Activated effector memory CD4-positive, alpha-beta T cell treated with Interleukin-2 at 50 U/mL for 16 hours (primary cell): ENCODE data around the gene GSTM5.
"Not testable (repeated sequence)": the region's sequence is repeated elsewhere in the genome, so short reads cannot be mapped to it uniquely, and the experiment has no call there.

ENCODE experiments used
- DNase-seq: peaks from one replicate; pipeline ENCODE4 v3.0.0-alpha.2; 2020

GSTM5 gene

DNA sequence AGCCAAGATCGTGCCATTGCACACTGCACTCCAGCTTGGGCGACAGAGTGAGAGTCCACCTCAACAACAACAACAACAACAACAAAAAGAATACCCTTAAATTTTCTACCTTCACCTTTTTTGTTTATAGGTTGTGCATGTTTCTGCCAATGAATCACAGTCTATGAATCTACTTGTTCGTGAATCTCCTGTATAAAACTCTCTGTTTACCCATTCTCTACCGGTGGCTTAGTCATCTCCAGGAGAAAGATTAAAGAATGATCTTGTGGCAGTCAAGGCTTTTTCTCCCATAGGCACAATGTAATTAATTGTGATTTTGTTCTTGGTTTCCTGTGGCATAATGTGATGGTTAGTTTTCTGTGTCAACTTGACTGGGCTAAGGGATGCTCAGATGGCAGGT, 14.2 kb upstream of the GSTM5 start:
- not testable (repeated sequence) for DNase-seq

DNA sequence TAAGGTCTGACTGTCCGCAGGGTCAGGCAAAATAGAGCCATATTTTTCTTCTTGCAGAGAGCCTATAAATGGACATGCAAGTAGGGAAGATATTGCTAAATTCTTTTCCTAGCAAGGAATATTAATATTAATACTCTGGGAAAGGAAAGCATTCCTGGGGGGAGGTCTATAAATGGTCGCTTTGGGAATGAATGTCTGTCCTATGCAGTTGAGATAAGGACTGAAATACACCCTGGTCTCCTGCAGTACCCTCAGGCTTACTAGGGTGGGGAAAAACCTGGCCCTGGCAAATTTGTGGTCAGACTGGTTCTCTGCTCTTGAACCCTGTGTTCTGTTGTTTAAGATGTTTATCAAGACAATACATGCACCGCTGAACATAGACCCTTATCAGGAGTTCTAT, 9.1 kb upstream of the GSTM5 start:
- DNase-seq: not testable (repeated sequence)

DNA sequence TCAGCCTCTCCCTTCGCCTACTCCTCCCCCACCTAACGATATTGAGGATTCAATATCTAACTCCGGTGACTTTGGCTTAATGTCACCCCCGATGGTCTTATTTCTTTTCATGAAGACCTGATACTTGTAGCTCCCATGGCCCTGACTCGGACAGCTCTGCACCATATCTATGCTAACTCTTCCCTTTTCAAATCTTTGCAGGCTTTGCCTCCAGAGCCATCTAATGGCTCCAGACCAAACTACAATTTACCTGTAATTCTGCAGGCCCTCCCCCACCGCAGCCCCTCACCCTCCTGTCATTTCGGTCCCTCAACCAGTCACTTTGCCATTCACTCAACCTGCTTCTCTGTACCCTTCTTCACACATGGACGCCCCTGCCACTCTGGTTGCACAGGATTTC, 7.9 kb upstream of the GSTM5 start:
- no peak for DNase-seq

DNA sequence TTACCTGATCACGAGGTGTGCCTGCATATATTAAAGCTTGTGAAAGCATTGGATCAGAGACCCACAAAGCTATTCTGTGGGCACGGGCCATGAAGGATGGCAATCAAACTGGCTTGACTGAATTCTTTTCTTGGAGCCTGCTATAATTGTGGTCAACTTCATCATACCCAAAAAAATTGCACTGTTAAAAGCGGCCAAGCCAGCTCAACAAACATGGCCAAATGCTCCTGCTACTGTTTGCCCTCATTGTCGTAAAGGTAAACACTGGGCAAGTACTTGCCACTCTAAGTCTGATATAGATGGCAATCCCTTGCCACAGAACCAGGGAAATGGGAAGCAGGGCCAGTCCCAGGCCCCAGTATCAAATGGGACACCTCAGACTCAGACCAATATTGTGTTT, 6.6 kb upstream of the GSTM5 start:
- DNase-seq: no peak

DNA sequence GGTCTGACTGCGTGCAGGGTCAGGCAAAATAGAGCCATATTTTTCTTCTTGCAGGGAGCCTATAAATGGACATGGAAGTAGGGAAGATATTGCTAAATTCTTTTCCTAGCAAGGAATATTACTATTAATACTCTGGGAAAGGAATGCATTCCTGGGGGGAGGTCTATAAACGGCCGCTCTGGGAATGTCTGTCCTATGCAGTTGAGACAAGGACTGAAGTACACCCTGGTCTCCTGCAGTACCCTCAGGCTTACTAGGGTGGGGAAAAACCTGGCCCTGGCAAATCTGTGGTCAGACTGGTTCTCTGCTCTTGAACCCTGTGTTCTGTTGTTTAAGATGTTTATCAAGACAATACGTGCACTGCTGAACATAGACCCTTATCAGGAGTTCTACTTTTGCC, 3.1 kb upstream of the GSTM5 start:
- not testable (repeated sequence) for DNase-seq

DNA sequence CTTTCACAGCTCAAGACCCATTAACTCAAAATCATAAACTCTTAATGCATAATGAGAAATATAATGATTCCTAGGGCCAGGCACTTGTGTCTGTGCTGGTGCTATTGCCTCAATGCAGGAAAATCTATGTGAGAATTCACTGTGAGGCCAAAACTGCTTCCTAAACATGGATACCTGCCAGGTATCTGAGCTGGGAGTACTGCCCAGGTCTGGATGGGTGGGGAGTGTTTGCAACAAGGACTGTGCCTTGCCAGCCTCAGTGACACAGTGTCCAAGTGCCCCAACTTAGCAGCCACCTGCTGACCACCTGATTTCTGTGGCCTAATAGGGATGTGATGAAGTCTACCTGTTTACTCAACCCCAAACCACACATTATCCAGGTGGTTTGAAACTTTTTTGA, 2.2 kb upstream of the GSTM5 start:
- not testable (repeated sequence) for DNase-seq

DNA sequence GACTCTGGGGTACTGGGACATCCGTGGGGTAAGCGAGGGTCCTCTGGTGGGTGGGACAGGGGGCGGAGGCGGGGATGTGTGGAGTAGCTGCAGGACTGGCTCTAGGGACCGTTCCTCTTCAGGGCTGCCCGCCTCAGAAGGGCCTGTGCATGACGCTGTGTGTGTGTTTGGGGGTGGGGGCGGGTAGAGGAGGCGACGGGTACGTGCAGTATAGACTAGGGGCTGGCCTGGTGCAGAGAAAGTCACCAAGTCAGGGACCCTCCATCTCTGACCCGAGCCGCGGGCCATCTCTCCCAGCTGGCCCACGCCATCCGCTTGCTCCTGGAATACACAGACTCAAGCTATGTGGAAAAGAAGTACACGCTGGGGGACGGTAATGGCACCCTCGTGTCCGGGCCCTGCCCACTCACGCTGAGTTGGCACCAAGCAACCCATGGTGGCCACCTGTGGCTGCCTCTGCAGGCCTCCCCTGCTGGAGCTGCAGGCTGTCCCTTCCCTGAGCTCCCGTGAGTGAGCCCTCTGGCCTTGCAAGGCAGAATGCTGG, 342 bp downstream of the GSTM5 start:
- no peak for DNase-seq

DNA sequence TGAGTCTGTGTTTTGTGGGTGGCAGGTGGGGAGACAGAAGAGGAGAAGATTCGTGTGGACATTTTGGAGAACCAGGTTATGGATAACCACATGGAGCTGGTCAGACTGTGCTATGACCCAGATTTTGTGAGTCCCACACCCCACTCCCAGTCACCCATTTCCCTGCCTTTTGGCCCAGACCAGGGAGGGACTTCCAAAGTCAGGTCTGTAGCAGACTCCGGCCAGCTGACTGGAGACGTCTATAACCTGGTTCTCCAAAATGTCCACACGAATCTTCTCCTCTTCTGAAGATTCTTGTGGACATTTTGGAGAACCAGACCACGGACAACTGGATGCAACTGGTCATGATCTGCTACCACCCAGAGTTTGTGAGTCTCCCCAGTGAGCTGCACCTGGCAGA, 1.6 kb downstream of the GSTM5 start:
- no peak for DNase-seq

DNA sequence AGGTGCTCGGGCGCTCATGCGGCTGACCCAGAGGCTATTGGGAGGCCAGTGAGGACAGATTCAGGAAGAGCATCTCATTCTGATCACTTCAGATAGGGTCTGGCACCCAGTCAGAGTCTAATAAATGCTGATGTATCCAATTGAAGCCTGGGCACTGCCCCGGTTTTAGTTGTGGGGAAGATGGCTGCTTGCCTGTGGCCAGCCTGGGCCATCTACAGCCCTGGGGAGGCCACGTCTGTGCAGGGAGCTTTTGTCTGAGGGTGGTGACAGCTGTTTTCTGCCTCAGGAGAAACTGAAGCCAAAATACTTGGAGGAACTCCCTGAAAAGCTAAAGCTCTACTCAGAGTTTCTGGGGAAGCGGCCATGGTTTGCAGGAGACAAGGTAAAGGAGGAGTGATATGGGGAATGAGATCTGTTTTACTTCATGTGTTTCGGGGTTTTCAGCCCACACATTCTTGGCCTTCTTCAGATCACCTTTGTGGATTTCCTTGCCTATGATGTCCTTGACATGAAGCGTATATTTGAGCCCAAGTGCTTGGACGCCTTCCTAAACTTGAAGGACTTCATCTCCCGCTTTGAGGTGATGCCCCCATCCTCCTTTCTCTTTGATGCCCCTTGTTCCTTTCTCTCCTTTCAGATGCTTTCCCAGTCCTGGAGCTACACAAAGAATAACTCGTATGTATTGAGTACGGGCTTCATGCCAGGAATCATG, 2.8 kb downstream of the GSTM5 start:
- DNase-seq: no peak

DNA sequence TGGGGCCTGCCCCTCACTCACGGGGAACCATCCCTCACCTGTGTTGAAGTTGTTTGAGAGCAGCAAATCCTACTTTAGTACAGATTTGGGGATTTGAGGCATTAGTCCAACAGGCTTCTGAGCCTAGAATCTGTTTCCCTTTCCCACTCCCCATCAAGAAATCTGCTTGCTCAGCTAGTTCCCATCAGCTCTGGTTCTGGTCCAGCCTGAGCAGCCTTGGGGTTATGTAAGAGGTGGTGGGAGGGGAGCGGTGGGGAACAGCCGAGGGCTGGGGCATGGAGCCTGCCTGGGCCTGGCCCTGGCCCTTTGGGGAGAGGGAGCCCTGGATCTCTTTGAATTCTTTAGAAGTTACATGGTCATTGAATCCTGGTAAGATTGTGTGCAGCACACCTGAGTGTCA, 4.1 kb downstream of the GSTM5 start:
- no peak for DNase-seq

DNA sequence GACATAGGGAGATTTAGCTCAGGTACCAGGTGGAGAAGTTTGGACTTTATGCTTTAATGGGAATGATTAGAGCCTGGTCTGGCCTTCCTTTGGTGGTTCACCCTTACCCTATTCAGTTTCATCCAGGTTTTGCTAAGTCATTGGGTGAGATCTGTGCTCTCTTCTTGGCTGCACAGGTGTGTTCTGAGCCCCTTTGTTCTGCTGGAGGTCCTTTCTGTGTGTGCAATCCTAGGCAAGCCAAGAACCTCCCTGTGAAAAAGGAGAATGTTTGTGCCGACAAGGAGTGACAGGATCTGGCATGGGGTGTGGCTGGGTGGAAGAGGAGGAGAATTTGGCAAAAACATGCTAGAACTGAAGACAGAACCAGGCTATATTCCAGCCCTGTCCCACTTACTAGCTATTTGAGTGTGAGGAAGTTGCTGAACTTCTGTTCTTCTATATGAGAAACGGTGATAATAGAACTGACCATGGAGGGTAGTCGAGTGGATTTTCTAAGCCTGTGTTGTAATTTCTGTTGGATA, 4.6 kb downstream of the GSTM5 start:
- no peak for DNase-seq

DNA sequence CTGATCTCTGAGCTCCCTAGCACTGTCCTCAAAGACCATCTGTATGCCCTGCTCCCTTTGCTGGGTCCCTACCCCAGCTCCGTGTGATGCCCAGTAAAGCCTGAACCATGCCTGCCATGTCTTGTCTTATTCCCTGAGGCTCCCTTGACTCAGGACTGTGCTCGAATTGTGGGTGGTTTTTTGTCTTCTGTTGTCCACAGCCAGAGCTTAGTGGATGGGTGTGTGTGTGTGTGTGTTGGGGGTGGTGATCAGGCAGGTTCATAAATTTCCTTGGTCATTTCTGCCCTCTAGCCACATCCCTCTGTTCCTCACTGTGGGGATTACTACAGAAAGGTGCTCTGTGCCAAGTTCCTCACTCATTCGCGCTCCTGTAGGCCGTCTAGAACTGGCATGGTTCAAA, 5.7 kb downstream of the GSTM5 start:
- DNase-seq: no peak

DNA sequence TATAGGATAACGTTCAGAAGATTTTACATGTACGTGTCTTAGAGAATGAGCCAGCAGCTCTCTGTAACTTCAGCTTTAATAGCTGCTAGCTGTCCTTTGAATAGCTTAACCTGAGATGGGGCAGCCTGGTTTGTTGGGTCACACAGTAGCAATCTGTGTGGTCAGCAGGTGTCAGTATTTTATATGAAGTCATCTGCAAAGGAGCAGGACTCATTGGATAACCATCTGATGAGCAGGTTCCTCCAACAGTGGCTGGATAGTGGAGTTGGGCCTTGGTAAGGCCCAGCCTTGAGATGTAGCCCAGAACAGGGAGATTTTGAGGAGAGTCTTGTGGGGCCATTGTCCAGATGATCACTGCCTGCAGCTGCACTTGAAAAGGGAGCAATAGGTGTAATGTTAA, 6.4 kb downstream of the GSTM5 start:
- no peak for DNase-seq

DNA sequence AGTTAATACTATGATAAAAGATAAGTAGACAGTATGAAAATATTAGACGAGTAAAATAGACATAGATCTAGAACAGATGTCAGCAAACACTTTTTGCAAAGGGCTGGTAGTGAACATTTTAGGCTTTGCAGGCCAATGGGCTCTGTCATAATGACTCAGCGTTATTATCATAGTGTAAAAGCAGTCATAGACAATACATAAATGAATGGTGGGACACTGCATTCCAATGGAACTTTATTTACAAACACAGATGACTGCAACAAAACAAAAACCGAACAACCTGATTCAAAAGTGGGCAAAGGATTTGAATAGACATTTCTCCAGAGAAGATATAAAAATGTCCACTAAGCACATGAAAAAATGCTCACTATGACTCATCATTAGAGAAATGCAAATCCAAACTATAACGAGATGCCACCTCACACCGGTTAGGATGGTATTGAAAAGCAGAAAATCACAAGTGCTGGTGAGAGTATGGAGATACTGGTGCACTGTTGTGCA, 7.3 kb downstream of the GSTM5 start:
- DNase-seq: no peak

DNA sequence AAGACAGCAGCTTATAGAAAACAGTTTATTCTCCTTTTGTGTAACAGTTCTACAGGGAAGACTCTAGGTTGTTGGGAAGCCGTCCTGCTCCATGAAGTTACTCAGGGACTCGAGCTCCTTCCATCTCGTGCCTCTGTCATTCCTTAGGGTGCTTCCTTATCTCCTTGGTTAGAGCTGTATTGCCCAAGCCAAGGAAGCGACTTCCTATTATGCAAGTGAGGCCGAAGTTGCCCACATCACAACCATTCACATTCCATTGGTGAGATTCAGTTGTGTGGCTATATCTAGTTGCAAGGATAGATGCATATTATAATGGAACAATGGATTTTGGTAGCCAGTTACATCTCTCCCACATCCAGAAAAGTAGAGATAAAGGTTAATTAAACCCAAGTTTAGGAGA, 9.0 kb downstream of the GSTM5 start:
- no peak for DNase-seq

DNA sequence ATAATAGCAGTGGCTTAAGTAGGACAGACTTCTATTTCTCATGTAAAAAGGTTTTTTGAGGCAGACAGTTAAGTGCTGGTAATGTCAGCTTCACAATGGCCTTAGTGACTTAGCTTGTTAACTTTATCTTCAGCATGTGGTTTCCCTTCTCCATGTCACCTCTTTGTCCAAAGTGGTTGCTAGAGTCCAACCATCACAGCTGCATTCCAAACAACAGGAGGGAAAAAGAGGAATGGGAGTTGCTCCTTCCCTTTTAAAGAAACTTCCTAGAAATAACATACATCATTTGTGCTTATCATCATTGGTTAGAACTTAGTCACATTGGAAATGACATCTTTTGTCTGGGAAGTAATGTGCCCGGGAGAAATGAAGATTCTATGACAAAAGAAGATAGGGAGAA, 9.9 kb downstream of the GSTM5 start:
- no peak for DNase-seq

DNA sequence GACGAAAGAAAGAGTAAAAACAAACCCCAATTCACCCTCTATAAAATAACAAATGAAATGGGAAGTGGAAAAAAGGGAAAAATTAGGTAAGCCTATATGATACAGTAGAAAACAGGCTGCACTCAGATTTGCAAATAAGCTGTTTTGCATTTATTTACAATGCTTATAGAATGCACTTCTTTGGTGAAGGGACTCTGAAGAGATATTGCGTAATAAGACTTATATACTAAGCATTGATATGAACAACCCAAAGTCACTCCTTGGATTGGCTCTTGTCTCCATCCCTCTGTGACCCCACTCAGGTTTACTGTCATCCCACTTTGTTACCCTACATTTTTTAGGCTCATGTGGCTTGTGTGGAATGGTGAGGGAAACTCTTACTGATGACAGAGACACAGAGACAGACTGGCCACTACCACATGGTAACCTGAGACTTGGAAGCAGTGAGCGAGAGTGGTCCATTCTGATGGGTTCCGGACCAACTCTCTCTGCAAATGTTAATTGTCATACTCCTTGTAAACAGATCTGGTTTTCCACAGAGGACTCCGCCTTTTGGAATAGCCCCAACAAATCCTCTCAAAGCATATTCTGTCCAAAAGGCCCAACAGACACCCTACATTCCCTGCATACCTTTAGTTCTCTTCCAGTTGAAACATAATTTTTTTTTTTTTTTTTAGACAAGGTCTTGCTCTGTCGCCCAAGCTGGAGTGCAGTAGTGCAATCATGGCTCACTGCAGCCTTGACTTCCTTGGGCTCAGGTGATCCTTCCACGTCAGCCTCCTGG, 11.0 kb downstream of the GSTM5 start:
- no peak for DNase-seq

DNA sequence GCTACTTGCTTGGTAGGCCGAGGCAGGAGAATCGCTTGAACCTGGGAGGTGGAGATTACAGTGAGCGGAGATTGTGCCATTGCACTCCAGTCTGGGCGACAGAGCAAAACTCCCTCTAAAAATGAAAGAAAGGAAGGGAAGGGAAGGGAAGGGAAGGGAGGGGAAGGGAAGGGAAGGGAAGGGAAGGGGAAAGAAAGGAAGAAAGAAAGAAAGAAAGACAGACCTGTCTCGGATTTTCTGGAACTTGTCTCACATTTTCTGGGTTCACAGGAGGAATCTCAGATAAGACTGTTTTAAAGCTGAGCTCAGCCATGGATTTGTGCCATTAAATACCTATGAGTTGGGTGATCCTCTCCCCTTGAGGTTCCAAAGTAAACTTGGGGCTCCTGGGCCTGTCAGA, 12.9 kb downstream of the GSTM5 start:
- DNase-seq: no peak

DNA sequence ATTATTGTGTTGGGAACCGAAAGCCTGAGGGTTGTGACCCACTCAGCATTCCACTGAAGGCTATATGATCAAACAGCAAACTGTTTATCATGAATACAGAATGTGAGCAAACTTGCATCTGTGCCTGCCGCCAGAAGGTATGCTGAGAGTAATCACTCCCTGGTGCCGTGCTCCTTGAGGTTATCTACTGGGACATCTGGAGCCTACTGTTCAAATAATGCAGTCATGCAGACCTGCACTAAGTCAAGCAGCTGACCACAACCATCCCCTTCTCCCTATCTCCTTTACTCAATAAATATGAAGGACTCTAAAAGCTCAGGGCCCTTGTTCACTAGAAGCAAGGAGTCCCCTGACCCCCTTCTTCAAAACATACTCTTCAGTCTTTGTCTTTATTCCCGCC, 13.5 kb downstream of the GSTM5 start:
- DNase-seq: no peak

DNA sequence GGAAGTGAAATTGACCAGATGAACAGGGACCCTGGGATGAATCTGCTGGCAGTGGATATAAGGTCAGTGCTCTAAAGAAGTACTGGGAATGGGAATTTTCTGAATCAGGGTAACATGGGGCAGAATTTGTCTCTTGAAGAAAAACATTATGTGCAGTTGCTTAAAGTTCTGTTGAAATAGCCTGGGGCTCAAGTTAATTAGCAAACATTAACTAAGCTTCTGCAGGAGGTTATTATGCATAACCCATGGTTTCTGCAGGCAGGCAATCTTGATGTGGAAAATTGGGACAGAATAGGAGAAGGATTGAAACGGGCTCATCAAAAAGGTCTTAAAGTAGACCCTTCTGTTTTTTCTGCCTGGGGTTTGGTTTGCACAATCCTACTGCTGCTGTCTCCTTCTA, 14.0 kb downstream of the GSTM5 start:
- no peak for DNase-seq

DNA sequence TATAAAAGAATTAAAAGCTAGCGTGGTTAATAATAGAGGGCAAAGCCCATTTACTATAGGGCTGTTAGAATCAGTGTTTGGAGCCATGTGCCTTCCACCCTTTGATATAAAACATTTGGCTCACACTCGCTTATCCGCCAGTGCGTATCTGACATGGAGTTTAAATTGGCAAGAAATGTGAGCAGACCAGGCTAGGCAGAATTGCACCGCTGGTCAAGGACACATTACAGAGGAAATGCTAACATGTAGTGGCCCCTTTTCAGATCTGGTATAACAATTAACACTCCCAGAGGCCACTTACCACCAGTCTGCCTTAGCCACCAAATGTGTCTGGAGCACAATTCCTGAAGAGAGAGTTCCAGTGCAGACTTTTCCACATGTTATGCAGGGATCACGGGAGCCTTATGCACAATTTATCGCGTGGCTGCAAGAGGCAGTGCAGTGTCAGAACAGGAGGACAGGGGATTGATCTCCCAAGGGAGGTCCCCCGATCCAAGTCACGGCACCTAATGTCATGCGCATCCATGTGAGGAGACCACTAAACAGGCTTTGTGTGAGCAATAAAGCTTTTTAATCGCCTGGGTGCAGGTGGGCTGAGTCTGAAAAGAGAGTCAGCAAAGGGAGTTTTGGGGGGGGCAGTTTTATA, 14.8 kb downstream of the GSTM5 start:
- no peak for DNase-seq

DNA sequence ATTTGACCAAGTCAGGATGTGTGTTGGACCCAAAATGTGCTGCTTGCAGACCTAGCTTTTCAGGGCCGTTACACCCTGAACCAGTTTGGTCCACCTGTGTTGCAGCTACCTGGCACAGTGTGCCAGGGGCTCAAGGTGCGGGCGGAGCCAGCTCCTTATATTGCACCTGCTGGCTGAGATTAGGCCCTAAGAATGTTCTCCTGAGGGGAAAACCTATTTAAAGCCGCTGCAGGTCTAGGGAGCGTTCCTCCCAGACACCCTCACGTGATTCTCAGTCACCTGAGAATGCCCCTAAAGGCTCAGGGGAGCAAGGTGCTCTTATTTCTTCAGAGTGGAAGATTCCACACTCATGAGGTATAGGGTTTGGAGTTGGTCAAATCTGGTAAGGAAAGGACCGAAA, 16.8 kb downstream of the GSTM5 start:
- no peak for DNase-seq

DNA sequence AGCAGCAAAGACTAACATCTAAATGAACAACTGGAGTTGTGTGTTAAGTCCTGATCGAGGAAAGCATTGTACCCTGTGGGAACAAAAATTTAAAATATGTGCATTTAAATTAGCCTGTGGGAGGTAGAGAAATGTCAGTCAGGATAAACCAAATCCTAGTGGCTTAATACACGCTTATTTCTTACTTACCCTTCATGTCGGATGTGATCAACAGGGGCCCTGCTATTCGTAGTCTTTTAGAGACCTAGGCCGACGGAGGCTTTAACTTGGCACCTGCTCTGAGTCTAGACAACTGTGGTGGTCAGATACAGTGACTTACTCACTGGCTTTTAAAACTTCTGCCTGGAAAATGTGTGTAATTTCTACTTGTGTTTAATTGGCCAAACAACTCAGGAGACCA, 18.6 kb downstream of the GSTM5 start:
- DNase-seq: no peak
